SU-DHL-6 (cell line): ENCODE results near the gene SKI.

Source experiments
- CTCF ChIP-seq: fragments of 200-600 bp; sonication (generic); IDR thresholded peaks from one replicate; pipeline ENCODE4 v1.5.1; 2017; ENCODE audit warnings: antibody characterized with exemption, mild to moderate bottlenecking, low read length, moderate library complexity; ENCODE audit not compliant: insufficient read depth, poor library complexity, severe bottlenecking
- EZH2phosphoT487 ChIP-seq: fragments of 200-600 bp; sonication (generic), shearing (Covaris generic); conservative IDR thresholded peaks from 2 replicates; pipeline ENCODE4 v1.6.1; 2018; ENCODE audit warnings: mild to moderate bottlenecking, antibody characterized with exemption, low read length, moderate library complexity, mixed read lengths

GRCh38 chr1:2282556-2283270, 54.6 kb downstream of the SKI start:
- TF ChIP-seq EZH2phosphoT487 (no peak), CTCF (no peak)
